GM06990 (cell line): ENCODE results near the gene STAC3.
A peak's percentile ranks its signal among the peaks of the same experiment; 100 is the strongest.

ENCODE experiments used
- DNase-seq: peaks from one replicate; pipeline ENCODE4 v3.0.0-alpha.2; 2011; ENCODE audit not compliant: insufficient read length; ENCODE audit errors: extremely low read depth
- H3K27me3 ChIP-seq: replicated peaks from 2 replicates; pipeline ENCODE4 v1.6.0; 2011; ENCODE audit warnings: low read length; ENCODE audit not compliant: control insufficient read depth, insufficient read depth
- H3K36me3 ChIP-seq: 2 replicates; pipeline ENCODE4 v1.5.1; 2011; ENCODE audit warnings: low read length; ENCODE audit not compliant: control insufficient read depth, insufficient read depth
- H3K4me3 ChIP-seq: replicated peaks from 2 replicates; pipeline ENCODE4 v1.5.1; 2011; ENCODE audit warnings: low read depth, mild to moderate bottlenecking, control low read depth, low read length
- TF ChIP-seq, protein P1 (sequence below): IDR thresholded peaks from 2 replicates; pipeline ENCODE4 v1.5.1; 2011; ENCODE audit warnings: low read length, control low read depth, mild to moderate bottlenecking, inconsistent platforms; ENCODE audit not compliant: insufficient read depth, poor library complexity, severe bottlenecking

The STAC3 gene

DNA sequence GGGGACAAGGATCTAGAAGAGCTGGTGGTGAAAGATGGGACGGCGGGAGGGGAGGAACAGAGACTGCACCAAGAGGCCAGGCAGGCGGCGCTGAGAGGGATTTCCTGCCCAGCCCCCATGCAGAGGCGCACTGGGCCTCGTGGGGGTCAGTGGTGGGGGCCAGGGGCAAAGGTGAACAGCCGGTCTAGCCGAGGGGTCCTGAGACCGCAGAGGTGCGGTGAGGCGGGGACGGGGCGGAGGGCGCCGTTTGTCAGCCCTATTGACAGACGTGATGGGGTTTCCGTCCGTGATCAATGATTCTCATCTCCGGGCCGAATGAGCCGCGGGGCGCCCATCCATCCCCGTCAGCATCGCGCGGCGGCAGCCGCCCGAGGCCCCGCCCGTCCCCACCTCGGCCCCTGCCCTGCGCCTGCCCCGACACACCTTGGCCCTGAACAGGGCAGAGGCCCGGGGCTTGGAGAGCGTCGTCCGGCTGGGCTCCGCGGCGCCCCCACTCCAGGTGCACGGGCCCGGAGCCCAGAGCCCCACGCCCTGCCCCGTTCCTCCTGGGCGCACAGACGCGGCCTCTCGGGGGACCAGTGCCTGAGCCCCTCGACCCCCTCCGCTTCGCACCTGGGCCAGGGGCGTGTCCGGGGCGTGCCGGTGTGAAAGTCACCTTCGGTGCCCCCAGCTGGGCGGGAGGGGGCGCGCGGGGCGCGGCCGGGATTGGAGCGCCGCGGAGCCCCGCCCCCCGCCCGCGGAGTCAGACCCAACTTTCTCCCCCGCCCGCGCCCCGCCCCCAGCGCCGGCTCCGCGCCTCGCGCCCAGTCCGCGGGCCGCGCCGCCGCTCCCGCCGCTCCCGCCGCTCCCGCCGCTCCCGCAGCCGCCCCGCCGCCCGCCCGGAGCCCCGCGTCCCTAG lies 34.7 kb downstream of the STAC3 start, which contains the start of gene NXPH4:
Gene NXPH4 (plus strand): TSS at position 781 of the 898 bp plus-strand sequence. CDS start 176 bp downstream, outside the sequence.
- Histone ChIP-seq H3K27me3 (peaks cover 9% of the 10 kb centered on the region), H3K4me3 (peak within 1 kb of the TSS; percentile 47), H3K36me3 (no peaks in the 10 kb centered on the region)
- peak; percentile 56 for DNase-seq
- TF ChIP-seq, protein P1, sequence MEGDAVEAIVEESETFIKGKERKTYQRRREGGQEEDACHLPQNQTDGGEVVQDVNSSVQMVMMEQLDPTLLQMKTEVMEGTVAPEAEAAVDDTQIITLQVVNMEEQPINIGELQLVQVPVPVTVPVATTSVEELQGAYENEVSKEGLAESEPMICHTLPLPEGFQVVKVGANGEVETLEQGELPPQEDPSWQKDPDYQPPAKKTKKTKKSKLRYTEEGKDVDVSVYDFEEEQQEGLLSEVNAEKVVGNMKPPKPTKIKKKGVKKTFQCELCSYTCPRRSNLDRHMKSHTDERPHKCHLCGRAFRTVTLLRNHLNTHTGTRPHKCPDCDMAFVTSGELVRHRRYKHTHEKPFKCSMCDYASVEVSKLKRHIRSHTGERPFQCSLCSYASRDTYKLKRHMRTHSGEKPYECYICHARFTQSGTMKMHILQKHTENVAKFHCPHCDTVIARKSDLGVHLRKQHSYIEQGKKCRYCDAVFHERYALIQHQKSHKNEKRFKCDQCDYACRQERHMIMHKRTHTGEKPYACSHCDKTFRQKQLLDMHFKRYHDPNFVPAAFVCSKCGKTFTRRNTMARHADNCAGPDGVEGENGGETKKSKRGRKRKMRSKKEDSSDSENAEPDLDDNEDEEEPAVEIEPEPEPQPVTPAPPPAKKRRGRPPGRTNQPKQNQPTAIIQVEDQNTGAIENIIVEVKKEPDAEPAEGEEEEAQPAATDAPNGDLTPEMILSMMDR, result no peak

DNA sequence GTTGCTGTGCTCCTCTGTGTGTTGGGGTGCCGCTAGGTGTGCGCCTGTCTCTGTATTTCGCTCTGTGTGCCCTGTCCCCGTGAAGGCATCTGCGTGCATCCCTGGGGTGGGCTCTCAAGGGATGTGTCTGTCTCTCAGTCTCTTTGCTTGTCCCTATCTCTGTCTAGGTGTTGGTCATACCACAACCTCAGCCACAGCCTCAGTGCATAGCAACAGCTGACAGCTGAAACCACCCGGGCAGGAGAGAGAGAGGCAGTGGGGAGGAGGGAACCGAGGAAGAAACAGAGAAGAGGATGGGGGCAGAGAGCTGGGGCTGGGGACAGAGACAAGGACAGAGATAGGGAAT lies 35.3 kb downstream of the STAC3 start:
- TF ChIP-seq, protein P1, result no peak
- no peaks in the 10 kb centered on the region for H3K36me3 ChIP-seq
- H3K27me3 ChIP-seq, result peaks cover 7% of the 10 kb centered on the region
- DNase-seq, result peak; percentile 37
- peak overlapping the region; percentile 47; the same call in 1 of the 2 replicates for H3K4me3 ChIP-seq

DNA sequence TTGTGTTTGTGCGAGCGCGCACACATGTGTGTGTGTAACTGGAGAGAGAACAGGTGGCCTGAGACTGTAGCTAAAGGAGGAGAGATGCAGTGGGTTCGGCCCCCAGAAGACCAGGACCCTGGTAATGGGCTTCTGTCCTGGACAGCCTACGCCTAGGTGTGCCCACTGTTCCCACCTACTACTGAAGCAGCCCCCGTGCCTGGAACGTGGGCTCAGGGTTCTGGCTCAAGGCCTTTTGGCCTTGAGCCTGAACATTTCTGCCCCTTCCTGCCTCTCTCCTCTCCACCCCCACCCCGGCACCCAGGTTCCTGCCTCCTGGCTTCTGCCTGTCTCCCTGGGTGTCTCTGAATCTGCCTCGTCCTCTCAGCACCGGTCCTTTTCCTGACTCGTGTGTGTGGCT lies 35.9 kb downstream of the STAC3 start:
- DNase-seq, result no peak
- TF ChIP-seq, protein P1, result no peak
- no peaks in the 10 kb centered on the region for H3K36me3 ChIP-seq
- H3K27me3 ChIP-seq, result peaks cover 7% of the 10 kb centered on the region
- H3K4me3 ChIP-seq, result no peak overlapping the region

DNA sequence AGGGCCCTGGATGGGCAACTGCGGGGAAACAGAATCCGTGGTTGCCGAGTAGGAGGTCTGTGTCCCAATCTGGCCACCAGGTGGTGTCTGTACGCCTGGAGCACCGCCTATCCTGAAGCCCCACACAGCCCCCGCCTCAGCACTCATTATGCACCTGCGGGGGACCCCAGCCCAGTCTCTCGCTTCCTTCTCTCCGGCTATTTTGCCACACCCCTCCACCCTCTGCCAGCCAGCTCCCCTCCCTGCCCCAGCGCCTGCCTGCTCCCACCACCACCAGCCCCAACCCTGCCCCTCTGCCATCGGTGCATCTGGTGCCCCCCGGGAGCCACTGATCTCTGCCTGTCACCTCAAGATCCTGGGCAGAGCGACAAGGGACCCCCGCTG lies 36.6 kb downstream of the STAC3 start:
- Histone ChIP-seq H3K27me3 (peaks cover 7% of the 10 kb centered on the region), H3K36me3 (no peaks in the 10 kb centered on the region), H3K4me3 (no peak overlapping the region)
- no peak for DNase-seq
- TF ChIP-seq, protein P1, result peak; percentile 83

GRCh38 chr12:57213763-57214397 lies 37.1 kb downstream of the STAC3 start:
- DNase-seq, result no peak
- no peaks in the 10 kb centered on the region for H3K36me3 ChIP-seq
- H3K4me3 ChIP-seq, result no peak overlapping the region
- TF ChIP-seq, protein P1, result no peak
- H3K27me3 ChIP-seq, result peaks cover 7% of the 10 kb centered on the region
